IMR-90 (cell line): Measurements from ENCODE around the gene MYO9A. TPM values are rescaled to one million over a fixed set of nuclear protein-coding genes. Genes with fewer than 3 reads are reported as not detected.

Experiments used
- ATAC-seq: fragments of 200-7000 bp; cut with Tn5 transposase; 2 replicates; pipeline ENCODE4 v1.9.1; 2020; ENCODE audit warnings: low read depth, mild to moderate bottlenecking, moderate library complexity
- Bru-seq: library from RNA; stranded (reverse); fragments of 400-500 nt; gene quantifications from one replicate; lab custom pipeline; 2021; lab: Mats Ljungman, UMichigan
- BruChase-seq, 2 experiments: library from RNA; stranded (reverse); fragments of 400-500 nt; gene quantifications; one replicate each; lab custom pipeline; 2021; lab: Mats Ljungman, UMichigan
- BruUV-seq: library from RNA; stranded (reverse); fragments of 400-500 nt; replicated peaks from 2 replicates; lab custom pipeline; 2021; lab: Mats Ljungman, UMichigan
- CTCF ChIA-PET: fragments of 300-600 bp; formaldehyde crosslinking; extraction: SDS; loops from one replicate; lab custom pipeline; 2021; ENCODE audit warnings: antibody characterized with exemption; lab: Yijun Ruan, JAX
- POLR2A ChIA-PET: fragments of 300-600 bp; sonication (Branson Sonifier 250); formaldehyde crosslinking; loops from one replicate; lab custom pipeline; 2022; ENCODE audit warnings: antibody characterized with exemption; ENCODE audit not compliant: unreplicated experiment; lab: Charles Lee
- DNase-seq: peaks from one replicate; pipeline ENCODE4 v3.0.0; 2013
- H2AFZ ChIP-seq: replicated peaks from 2 replicates; pipeline ENCODE3; 2013; ENCODE audit warnings: low read length, mild to moderate bottlenecking; ENCODE audit not compliant: poor library complexity
- H2AK5ac ChIP-seq: 2 replicates; pipeline ENCODE4 v1.6.1; 2013; ENCODE audit warnings: low read depth, low read length, inconsistent platforms
- H2AK9ac ChIP-seq: replicated peaks from 2 replicates; pipeline ENCODE3; 2013; ENCODE audit warnings: mild to moderate bottlenecking, low read depth, low read length, moderate library complexity; ENCODE audit not compliant: poor library complexity
- H2BK120ac ChIP-seq: 2 replicates; pipeline ENCODE4 v1.6.1; 2013; ENCODE audit warnings: low read depth, low read length, inconsistent platforms
- H2BK15ac ChIP-seq: 3 replicates; pipeline ENCODE4 v1.6.1; 2013; ENCODE audit warnings: low read depth, low read length, inconsistent platforms
- H2BK20ac ChIP-seq: 2 replicates; pipeline ENCODE4 v1.6.1; 2013; ENCODE audit warnings: low read depth, mild to moderate bottlenecking, inconsistent platforms, low read length, moderate library complexity
- H2BK5ac ChIP-seq: 2 replicates; pipeline ENCODE4 v1.6.1; 2013; ENCODE audit warnings: mild to moderate bottlenecking, low read depth, low read length, inconsistent platforms; ENCODE audit not compliant: poor library complexity, severe bottlenecking
- H3K14ac ChIP-seq: replicated peaks from 2 replicates; pipeline ENCODE4 v1.6.1; 2013; ENCODE audit warnings: low read depth, low read length, inconsistent platforms
- H3K18ac ChIP-seq: 2 replicates; pipeline ENCODE4 v1.6.1; 2013; ENCODE audit warnings: low read depth, low read length, control low read depth
- H3K23ac ChIP-seq: 2 replicates; pipeline ENCODE4 v1.6.1; 2013; ENCODE audit warnings: low read depth, low read length, inconsistent platforms
- H3K27ac ChIP-seq: 2 replicates; pipeline ENCODE4 v1.5.1; 2013; ENCODE audit warnings: mild to moderate bottlenecking, control low read depth, low read length; ENCODE audit not compliant: insufficient read depth
- H3K27me3 ChIP-seq: 2 replicates; pipeline ENCODE4 v1.6.1; 2013; ENCODE audit warnings: low read length; ENCODE audit not compliant: control insufficient read depth, insufficient read depth
- H3K36me3 ChIP-seq: 2 replicates; pipeline ENCODE4 v1.6.1; 2013; ENCODE audit warnings: low read length, mixed read lengths; ENCODE audit not compliant: control insufficient read depth, insufficient read depth
- H3K4ac ChIP-seq: 2 replicates; pipeline ENCODE4 v1.6.1; 2013; ENCODE audit warnings: low read depth, low read length, inconsistent platforms
- H3K4me1 ChIP-seq: 2 replicates; pipeline ENCODE4 v1.6.1; 2013; ENCODE audit warnings: low read length, mixed read lengths; ENCODE audit not compliant: control insufficient read depth, insufficient read depth
- H3K4me2 ChIP-seq: 2 replicates; pipeline ENCODE4 v1.6.1; 2013; ENCODE audit warnings: low read depth, mild to moderate bottlenecking, control low read depth, low read length, moderate library complexity
- H3K4me3 ChIP-seq: 2 replicates; pipeline ENCODE4 v1.5.1; 2013; ENCODE audit warnings: low read depth, mild to moderate bottlenecking, control low read depth, low read length, moderate library complexity; ENCODE audit not compliant: insufficient read depth
- H3K56ac ChIP-seq: 2 replicates; pipeline ENCODE4 v1.6.1; 2013; ENCODE audit warnings: low read length, inconsistent platforms; ENCODE audit not compliant: insufficient read depth; ENCODE audit errors: extremely low read depth
- H3K79me1 ChIP-seq, 2 experiments: 2 replicates each; pipeline ENCODE4 v1.6.1; 2013; ENCODE audit warnings: low read length in 2 of 2, inconsistent platforms in 1 of 2, low read depth in 1 of 2
- H3K9ac ChIP-seq: 2 replicates; pipeline ENCODE4 v1.6.1; 2013; ENCODE audit warnings: low read depth, low read length, control low read depth
- H3K9me1 ChIP-seq: 2 replicates; pipeline ENCODE4 v1.6.1; 2013; ENCODE audit warnings: low read length, inconsistent platforms; ENCODE audit not compliant: insufficient read depth
- H3K9me3 ChIP-seq: 2 replicates; pipeline ENCODE4 v1.6.1; 2013; ENCODE audit warnings: low read length; ENCODE audit not compliant: control insufficient read depth, insufficient read depth
- H4K20me1 ChIP-seq: 2 replicates; pipeline ENCODE4 v1.6.1; 2013; ENCODE audit warnings: low read length, inconsistent platforms; ENCODE audit not compliant: insufficient read depth
- H4K5ac ChIP-seq: 2 replicates; pipeline ENCODE4 v1.6.1; 2013; ENCODE audit warnings: mild to moderate bottlenecking, low read depth, low read length, control low read depth
- H4K8ac ChIP-seq, 2 experiments: 2 replicates each; pipeline ENCODE4 v1.6.1; 2013; ENCODE audit warnings: low read depth in 2 of 2, low read length in 2 of 2, control low read depth in 1 of 2, inconsistent platforms in 1 of 2
- H4K91ac ChIP-seq: 2 replicates; pipeline ENCODE4 v1.6.1; 2013; ENCODE audit warnings: low read depth, low read length, inconsistent platforms; ENCODE audit not compliant: insufficient read depth
- BHLHE40 ChIP-seq: fragments of 150-350 bp; IDR thresholded peaks from 2 replicates; pipeline ENCODE4 v1.6.1; 2016; ENCODE audit warnings: mild to moderate bottlenecking, low read depth, low read length
- CEBPB ChIP-seq: IDR thresholded peaks from 2 replicates; pipeline ENCODE4 v1.6.1; 2012; ENCODE audit warnings: low read depth, low read length, improper control_type of control experiment
- CHD1 ChIP-seq: IDR thresholded peaks from 2 replicates; pipeline ENCODE4 v1.6.1; 2012; ENCODE audit warnings: low read depth, low read length, improper control_type of control experiment
- FOS ChIP-seq: fragments of 150-350 bp; IDR thresholded peaks from 2 replicates; pipeline ENCODE4 v1.6.1; 2016; ENCODE audit warnings: low read depth, low read length
- MAFK ChIP-seq: IDR thresholded peaks from 2 replicates; pipeline ENCODE4 v1.6.1; 2012; ENCODE audit warnings: low read depth, low read length, improper control_type of control experiment
- MXI1 ChIP-seq: IDR thresholded peaks from 2 replicates; pipeline ENCODE4 v1.6.1; 2012; ENCODE audit warnings: low read depth, mild to moderate bottlenecking, low read length, moderate library complexity, borderline replicate concordance
- POLR2A ChIP-seq: IDR thresholded peaks from 2 replicates; pipeline ENCODE4 v1.6.1; 2012; ENCODE audit warnings: mild to moderate bottlenecking, low read depth, low read length
- RAD21 ChIP-seq: IDR thresholded peaks from 2 replicates; pipeline ENCODE4 v1.6.1; 2012; ENCODE audit warnings: low read length, improper control_type of control experiment
- RCOR1 ChIP-seq: IDR thresholded peaks from 2 replicates; pipeline ENCODE4 v1.6.1; 2012; ENCODE audit warnings: mild to moderate bottlenecking, low read length, improper control_type of control experiment; ENCODE audit not compliant: insufficient replicate concordance
- WGBS, 2 experiments: methylation state at CpG; one replicate each; pipeline versions ENCODE4 v1.1.5 to v1.1.7; 2013; ENCODE audit warnings: missing lambda C conversion rate in 2 of 2; ENCODE audit not compliant: insufficient read length in 1 of 2; ENCODE audit errors: extremely low coverage in 2 of 2; 5-methylcytosine and 5-hydroxymethylcytosine counted together
- dilution Hi-C: fragments of 300-500 bp; cut with HindIII; formaldehyde crosslinking; loops from one replicate; pipeline ENCODE4 v1.14.3; 2018; ENCODE audit warnings: low sequenced_read_pairs; ENCODE audit not compliant: unreplicated experiment
- in situ Hi-C: fragments of 300-500 bp; cut with MboI; formaldehyde crosslinking; loops from 3 replicates; pipeline ENCODE4 v1.14.3; 2019; ENCODE audit warnings: low sequenced_read_pairs, inconsistent platforms, mixed read lengths
- intact Hi-C: fragments of 100-400 bp; cut with micrococcal nuclease; formaldehyde crosslinking; loops from 2 replicates; pipeline ENCODE4 v1.10.0; 2022
- long read RNA-seq: library from polyadenylated mRNA; unstranded; transcript quantifications from one replicate; pipeline ENCODE4 v2.0.0, GENCODE V29; 2021; ENCODE audit not compliant: unreplicated experiment
- polyA plus RNA-seq, 3 experiments: library from polyadenylated mRNA; depleted of rRNA; stranded (reverse); fragments of >200 nt; gene quantifications; 2 replicates each; pipeline ENCODE4 v1.2.3, GENCODE V29; 2012; ENCODE audit warnings: low replicate concordance in 1 of 3
- total RNA-seq: library from RNA; depleted of rRNA; stranded (reverse); fragments of >200 nt; gene quantifications from 2 replicates; pipeline ENCODE4 v1.2.3, GENCODE V29; 2012; rRNA removed
- TF ChIP-seq, protein P1 (sequence below): fragments of 150-350 bp; IDR thresholded peaks from 2 replicates; pipeline ENCODE4 v1.6.1; 2016; ENCODE audit warnings: low read depth, mild to moderate bottlenecking, low read length, moderate library complexity, borderline replicate concordance

Gene MYO9A, protein sequence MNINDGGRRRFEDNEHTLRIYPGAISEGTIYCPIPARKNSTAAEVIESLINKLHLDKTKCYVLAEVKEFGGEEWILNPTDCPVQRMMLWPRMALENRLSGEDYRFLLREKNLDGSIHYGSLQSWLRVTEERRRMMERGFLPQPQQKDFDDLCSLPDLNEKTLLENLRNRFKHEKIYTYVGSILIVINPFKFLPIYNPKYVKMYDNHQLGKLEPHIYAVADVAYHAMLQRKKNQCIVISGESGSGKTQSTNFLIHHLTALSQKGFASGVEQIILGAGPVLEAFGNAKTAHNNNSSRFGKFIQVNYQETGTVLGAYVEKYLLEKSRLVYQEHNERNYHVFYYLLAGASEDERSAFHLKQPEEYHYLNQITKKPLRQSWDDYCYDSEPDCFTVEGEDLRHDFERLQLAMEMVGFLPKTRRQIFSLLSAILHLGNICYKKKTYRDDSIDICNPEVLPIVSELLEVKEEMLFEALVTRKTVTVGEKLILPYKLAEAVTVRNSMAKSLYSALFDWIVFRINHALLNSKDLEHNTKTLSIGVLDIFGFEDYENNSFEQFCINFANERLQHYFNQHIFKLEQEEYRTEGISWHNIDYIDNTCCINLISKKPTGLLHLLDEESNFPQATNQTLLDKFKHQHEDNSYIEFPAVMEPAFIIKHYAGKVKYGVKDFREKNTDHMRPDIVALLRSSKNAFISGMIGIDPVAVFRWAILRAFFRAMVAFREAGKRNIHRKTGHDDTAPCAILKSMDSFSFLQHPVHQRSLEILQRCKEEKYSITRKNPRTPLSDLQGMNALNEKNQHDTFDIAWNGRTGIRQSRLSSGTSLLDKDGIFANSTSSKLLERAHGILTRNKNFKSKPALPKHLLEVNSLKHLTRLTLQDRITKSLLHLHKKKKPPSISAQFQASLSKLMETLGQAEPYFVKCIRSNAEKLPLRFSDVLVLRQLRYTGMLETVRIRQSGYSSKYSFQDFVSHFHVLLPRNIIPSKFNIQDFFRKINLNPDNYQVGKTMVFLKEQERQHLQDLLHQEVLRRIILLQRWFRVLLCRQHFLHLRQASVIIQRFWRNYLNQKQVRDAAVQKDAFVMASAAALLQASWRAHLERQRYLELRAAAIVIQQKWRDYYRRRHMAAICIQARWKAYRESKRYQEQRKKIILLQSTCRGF (N-terminal part only)
- total RNA-seq (49.2 and 49.5 TPM in 2 replicates), polyA plus RNA-seq (2012; rRNA removed) (6.0 and 7.9 TPM in 2 replicates), Bru-seq, nascent RNA (percentile 76 among the genes with signal in this experiment), BruChase-seq, experiment 1, labeled RNA remaining after a 6-hour chase (percentile 66 among the genes with signal in this experiment), BruChase-seq, experiment 2, labeled RNA remaining after a 2-hour chase (percentile 74 among the genes with signal in this experiment)
- 1.8 and 6.6 TPM in 2 replicates for polyA plus RNA-seq (2012; cell fraction: cytosol; rRNA removed)
- 3.0 and 16.0 TPM in 2 replicates for polyA plus RNA-seq (2012; cell fraction: nucleus; rRNA removed; ENCODE audit: low replicate concordance)
- long read RNA-seq, partial matches to known transcripts, result 5 of 10 reads
- long read RNA-seq, other reads (novel, unspliced or antisense), result 5 of 10 reads

- BruUV-seq, result no TSS peak
- DNase-seq, result peak; percentile 97
- peaks cover 16 to 42% of the 10 kb centered on the region in 2 experiments for H3K79me1 ChIP-seq
- 0 out of 2 replicates have a peak, but pooled peaks cover 3% of the 10 kb centered on the region for H3K9me1 ChIP-seq
- H2BK120ac ChIP-seq, result peak within 1 kb of the TSS; percentile 97
- peak; percentile 85 for ATAC-seq
- peak within 1 kb of the TSS; percentile 89 for H3K4me2 ChIP-seq
- H3K4me1 ChIP-seq, result no peaks in the 10 kb centered on the region; the same call in 1 of the 2 replicates
- H3K27me3 ChIP-seq, result no peaks in the 10 kb centered on the region
- peak within 1 kb of the TSS; percentile 85 for H3K18ac ChIP-seq
- H3K9ac ChIP-seq, result peak within 1 kb of the TSS; percentile 98
- in situ Hi-C loops (no loop called here), intact Hi-C loops (no loop called here), dilution Hi-C loops (no loop called here)
- H3K27ac ChIP-seq, result peak within 1 kb of the TSS; percentile 98
- POLR2A ChIA-PET, result no interaction called here
- peak within 1 kb of the TSS; percentile 100 for H2AFZ ChIP-seq
- CTCF ChIA-PET, result no interaction called here
- 1% methylated on average over 18 of the region's 69 CpGs; no CpG with 5 or more reads in 1 of the 2 experiments for WGBS, 2 experiments
- peak within 1 kb of the TSS; percentile 96 for H3K23ac ChIP-seq
- peak within 1 kb of the TSS; percentile 93; the same call in 2 of the 3 replicates for H2BK15ac ChIP-seq
- peak within 1 kb of the TSS; percentile 97 for H3K4ac ChIP-seq
- H4K8ac ChIP-seq, result peak within 1 kb of the TSS; percentile 65 to 99
- peak within 1 kb of the TSS; percentile 62; the same call in 1 of the 2 replicates for H2AK5ac ChIP-seq
- H4K91ac ChIP-seq, result peak within 1 kb of the TSS; percentile 98
- peak within 1 kb of the TSS; percentile 99 for H3K14ac ChIP-seq
- H3K9me3 ChIP-seq, result no peaks in the 10 kb centered on the region
- peak within 1 kb of the TSS; percentile 57 for H3K4me3 ChIP-seq
- peak within 1 kb of the TSS; percentile 97 for H4K5ac ChIP-seq
- H4K20me1 ChIP-seq, result peaks cover 20% of the 10 kb centered on the region; the same call in 1 of the 2 replicates
- H2BK20ac ChIP-seq, result peak within 1 kb of the TSS; percentile 89
- H2BK5ac ChIP-seq, result peak within 1 kb of the TSS; percentile 98
- H3K36me3 ChIP-seq, result no peaks in the 10 kb centered on the region
- peak within 1 kb of the TSS; percentile 94 for H3K56ac ChIP-seq
- peak within 1 kb of the TSS; percentile 95 for H2AK9ac ChIP-seq
- TF ChIP-seq POLR2A, result peak; percentile 91
- TF ChIP-seq FOS, result no peak
- TF ChIP-seq, protein P1, sequence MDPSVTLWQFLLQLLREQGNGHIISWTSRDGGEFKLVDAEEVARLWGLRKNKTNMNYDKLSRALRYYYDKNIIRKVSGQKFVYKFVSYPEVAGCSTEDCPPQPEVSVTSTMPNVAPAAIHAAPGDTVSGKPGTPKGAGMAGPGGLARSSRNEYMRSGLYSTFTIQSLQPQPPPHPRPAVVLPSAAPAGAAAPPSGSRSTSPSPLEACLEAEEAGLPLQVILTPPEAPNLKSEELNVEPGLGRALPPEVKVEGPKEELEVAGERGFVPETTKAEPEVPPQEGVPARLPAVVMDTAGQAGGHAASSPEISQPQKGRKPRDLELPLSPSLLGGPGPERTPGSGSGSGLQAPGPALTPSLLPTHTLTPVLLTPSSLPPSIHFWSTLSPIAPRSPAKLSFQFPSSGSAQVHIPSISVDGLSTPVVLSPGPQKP, result no peak
- TF ChIP-seq MXI1, result no peak
- no peak for TF ChIP-seq RCOR1
- no peak for TF ChIP-seq CHD1
- peak; percentile 36; the same call in 1 of the 2 replicates for TF ChIP-seq MAFK
- TF ChIP-seq CEBPB, result peak; percentile 94
- TF ChIP-seq RAD21, result no peak
- peak; percentile 99 for TF ChIP-seq BHLHE40
Measured at GRCh38 chr15:72118017-72118978, at the start of gene MYO9A, which contains the start of gene SENP8. Gene MYO9A (minus strand): TSS chr15:72118150. CDS start chr15:72046563, 71,587 bp downstream. Gene SENP8 (plus strand): TSS chr15:72118403. CDS start chr15:72139624, 21,221 bp downstream.
